KOPT-K1 (cell line): ENCODE results near the gene TTBK1.

ENCODE experiments used
- H3K27ac ChIP-seq: fragments of 200-600 bp; sonication (generic); 2 replicates; pipeline ENCODE4 v1.5.1; 2016; ENCODE audit warnings: antibody characterized with exemption, mild to moderate bottlenecking, low read depth, low read length; ENCODE audit not compliant: poor library complexity, severe bottlenecking
- H3K36me3 ChIP-seq: fragments of 200-600 bp; sonication (generic); 2 replicates; pipeline ENCODE4 v1.5.1; 2017; ENCODE audit warnings: antibody characterized with exemption, mild to moderate bottlenecking, low read length, moderate library complexity; ENCODE audit not compliant: insufficient read depth
- H3K9me3 ChIP-seq: fragments of 200-600 bp; sonication (generic); 2 replicates; pipeline ENCODE4 v1.5.1; 2017; ENCODE audit warnings: antibody characterized with exemption, low read length, mild to moderate bottlenecking; ENCODE audit not compliant: insufficient read depth, poor library complexity, severe bottlenecking

The TTBK1 gene

DNA sequence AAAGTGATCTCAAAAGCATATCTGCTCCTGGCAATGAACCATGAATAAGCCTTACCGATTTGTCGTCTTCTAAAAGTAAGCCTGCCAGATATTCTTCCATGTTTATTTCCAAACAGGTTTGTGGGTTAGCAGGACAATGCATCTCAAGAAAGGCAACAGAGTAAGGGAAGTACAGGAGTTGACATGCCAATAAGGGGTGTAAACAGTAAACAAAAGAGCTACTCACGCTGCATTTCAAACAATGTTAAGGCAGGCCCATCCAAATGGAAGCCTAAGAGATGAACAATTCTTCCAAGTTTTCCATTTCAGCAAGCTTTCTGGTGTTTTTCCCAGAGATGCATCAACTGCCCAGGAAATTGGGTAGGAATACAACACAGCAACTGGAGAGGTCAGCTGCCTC, 93.1 kb downstream of the TTBK1 start:
- H3K27ac ChIP-seq: no peak overlapping the region
- no peaks in the 10 kb centered on the region for H3K9me3 ChIP-seq
- peaks cover 52% of the 10 kb centered on the region for H3K36me3 ChIP-seq
